Ovary (tissue), 9 donors: ENCODE results near the gene MEGF6. TPM values are rescaled to one million over a fixed set of nuclear protein-coding genes. Genes with fewer than 3 reads are reported as not detected.

Experiments
- DNase-seq, 5 donors: peaks; one replicate each; pipeline ENCODE4 v3.0.0-alpha.2; 2019 to 2020
- H3K27ac ChIP-seq, 2 donors: fragments of 200-600 bp; one replicate each; pipeline versions ENCODE4 v1.5.1 to v1.8.0; 2019 to 2022
- H3K27me3 ChIP-seq: fragments of 200-600 bp; one replicate; pipeline ENCODE4 v1.8.0; 2022
- H3K36me3 ChIP-seq: fragments of 200-600 bp; sonication (generic); one replicate; pipeline ENCODE4 v1.5.1; 2019
- H3K4me1 ChIP-seq: one replicate; pipeline ENCODE4 v1.8.1; 2013; ENCODE audit warnings: mild to moderate bottlenecking, moderate library complexity; ENCODE audit not compliant: insufficient read depth
- H3K4me3 ChIP-seq: fragments of 200-600 bp; sonication (generic); one replicate; pipeline ENCODE4 v1.5.1; 2017
- H3K9me3 ChIP-seq, 2 donors: fragments of 200-600 bp in 1 of 2; sonication (generic) in 1 of 2; one replicate each; pipeline versions ENCODE4 v1.5.1 to v1.8.1; 2013 to 2019; ENCODE audit warnings: mild to moderate bottlenecking in 1 of 2, moderate library complexity in 1 of 2
- EP300 ChIP-seq: sonication (generic); formaldehyde crosslinking; IDR thresholded peaks from one replicate; pipeline ENCODE4 v1.6.1; 2017; ENCODE audit warnings: antibody characterized with exemption
- POLR2A ChIP-seq: fragments of 450-650 bp; IDR thresholded peaks from one replicate; pipeline ENCODE4 v1.6.1; 2017; ENCODE audit warnings: antibody characterized with exemption, mild to moderate bottlenecking, moderate library complexity
- WGBS, 3 donors: extraction: QIAGEN DNeasy Blood & Tissue Kit in 1 of 3; methylation state at CpG; one replicate each; pipeline versions ENCODE4 v1.1.5 to v1.1.7; 2013 to 2017; 5-methylcytosine and 5-hydroxymethylcytosine counted together
- intact Hi-C, 4 donors: fragments of 100-400 bp; cut with DNase I; formaldehyde crosslinking; loops; one replicate each; pipeline versions ENCODE4 v1.11.0 to v1.15.1; 2022 to 2023
- polyA plus RNA-seq, 2 donors: library from polyadenylated mRNA; stranded (reverse); fragments of 200-250 nt in 1 of 2; fragments of 350-450 nt in 1 of 2; fragmentation: Illumina TruSeq in 1 of 2; extraction: RNeasy Lipid Tissue Mini Kit (QIAGEN cat#74804) in 1 of 2; gene quantifications; one replicate each; pipeline ENCODE4 v1.2.3, GENCODE V29; 2013 to 2014
- total RNA-seq, 7 donors: library from RNA; depleted of rRNA in 2 of 7; stranded (reverse); fragments of >200 nt in 2 of 7; fragmentation: NEBNext Ultra II Directional in 3 of 7; extraction: Animal tissue kit (Norgen Biotek cat#: 25700) in 3 of 7; gene quantifications; one replicate each; pipeline versions ENCODE4 v1.1.0 to v1.2.4, GENCODE V29; 2016 to 2023
- TF ChIP-seq, protein P1 (sequence below), 3 donors: fragments of 450-650 bp in 2 of 3; fragments of 200-600 bp in 1 of 3; IDR thresholded peaks; one replicate each; pipeline versions ENCODE4 v1.5.1 to v1.8.0; 2016 to 2022; ENCODE audit warnings: antibody characterized with exemption in 3 of 3, mild to moderate bottlenecking in 1 of 3
- donor health status: DM: no; HTN: no; CAD: no; lungs with moderate emphysema.
- donor health status: DM: no; HTN: no; CAD: no.
- donor health status: Bipolar disorder and iron deficiency.
- donor health status: DM: yes; HTN: yes; CAD: no.
- donor health status: DM: no; HTN: no; CAD: no.
- donor health status: DM: yes; HTN: yes; CAD: no.

Gene MEGF6
- total and polyA plus RNA-seq, 9 donors, result 0.10 to 117 (median 12.5) TPM

DNA sequence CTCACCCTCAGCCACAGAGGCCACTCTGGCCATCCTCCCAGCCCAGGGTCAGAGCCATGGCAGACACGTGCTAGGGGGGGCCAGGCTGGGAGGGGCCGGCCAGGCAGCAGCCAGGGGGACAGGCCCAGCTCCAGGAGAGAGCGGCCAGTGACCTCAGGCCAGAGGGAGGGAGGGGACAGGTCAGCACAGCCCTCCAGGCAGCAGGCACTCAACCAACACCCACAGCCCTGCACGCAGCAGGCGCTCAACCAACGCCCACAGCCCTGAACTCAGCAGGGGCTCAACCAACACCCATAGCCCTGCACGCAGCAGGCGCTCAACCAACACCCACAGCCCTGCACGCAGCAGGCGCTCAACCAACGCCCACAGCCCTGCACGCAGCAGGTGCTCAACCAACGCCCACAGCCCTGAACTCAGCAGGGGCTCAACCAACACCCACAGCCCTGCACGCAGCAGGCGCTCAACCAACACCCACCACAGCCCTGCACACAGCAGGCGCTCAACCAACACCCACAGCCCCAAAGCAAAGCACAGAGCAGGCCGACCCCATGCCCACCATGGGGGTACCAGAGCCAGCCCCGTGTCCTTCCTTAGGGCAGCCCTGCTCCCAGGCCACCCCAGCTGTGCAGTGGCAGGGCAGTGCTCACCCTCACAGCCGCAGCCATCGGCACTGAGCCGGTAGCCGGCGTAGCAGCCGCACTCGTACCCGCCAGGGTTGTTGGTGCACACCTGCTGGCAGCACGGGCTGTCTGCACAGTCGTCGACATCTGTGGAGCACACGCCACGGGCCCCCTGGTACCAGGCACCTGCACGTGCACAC, 101.0 kb downstream of the MEGF6 start:
- TF ChIP-seq EP300 (no peak), POLR2A (no peak)
- TF ChIP-seq, protein P1, sequence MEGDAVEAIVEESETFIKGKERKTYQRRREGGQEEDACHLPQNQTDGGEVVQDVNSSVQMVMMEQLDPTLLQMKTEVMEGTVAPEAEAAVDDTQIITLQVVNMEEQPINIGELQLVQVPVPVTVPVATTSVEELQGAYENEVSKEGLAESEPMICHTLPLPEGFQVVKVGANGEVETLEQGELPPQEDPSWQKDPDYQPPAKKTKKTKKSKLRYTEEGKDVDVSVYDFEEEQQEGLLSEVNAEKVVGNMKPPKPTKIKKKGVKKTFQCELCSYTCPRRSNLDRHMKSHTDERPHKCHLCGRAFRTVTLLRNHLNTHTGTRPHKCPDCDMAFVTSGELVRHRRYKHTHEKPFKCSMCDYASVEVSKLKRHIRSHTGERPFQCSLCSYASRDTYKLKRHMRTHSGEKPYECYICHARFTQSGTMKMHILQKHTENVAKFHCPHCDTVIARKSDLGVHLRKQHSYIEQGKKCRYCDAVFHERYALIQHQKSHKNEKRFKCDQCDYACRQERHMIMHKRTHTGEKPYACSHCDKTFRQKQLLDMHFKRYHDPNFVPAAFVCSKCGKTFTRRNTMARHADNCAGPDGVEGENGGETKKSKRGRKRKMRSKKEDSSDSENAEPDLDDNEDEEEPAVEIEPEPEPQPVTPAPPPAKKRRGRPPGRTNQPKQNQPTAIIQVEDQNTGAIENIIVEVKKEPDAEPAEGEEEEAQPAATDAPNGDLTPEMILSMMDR (IDR thresholded peaks at IDR 0.05), result no peak
- Histone ChIP-seq H3K4me1 (no peaks in the 10 kb centered on the region), H3K27me3 (no peaks in the 10 kb centered on the region), H3K27ac (no peak overlapping the region), H3K36me3 (no peaks in the 10 kb centered on the region), H3K4me3 (no peak overlapping the region), H3K9me3 (no peaks in the 10 kb centered on the region)
- DNase-seq, result no peak
- 88 to 91% (median 89%) methylated on average over 30 to 32 of the region's 32 CpGs for WGBS, 3 donors
- intact Hi-C loops, result no loop called here

DNA sequence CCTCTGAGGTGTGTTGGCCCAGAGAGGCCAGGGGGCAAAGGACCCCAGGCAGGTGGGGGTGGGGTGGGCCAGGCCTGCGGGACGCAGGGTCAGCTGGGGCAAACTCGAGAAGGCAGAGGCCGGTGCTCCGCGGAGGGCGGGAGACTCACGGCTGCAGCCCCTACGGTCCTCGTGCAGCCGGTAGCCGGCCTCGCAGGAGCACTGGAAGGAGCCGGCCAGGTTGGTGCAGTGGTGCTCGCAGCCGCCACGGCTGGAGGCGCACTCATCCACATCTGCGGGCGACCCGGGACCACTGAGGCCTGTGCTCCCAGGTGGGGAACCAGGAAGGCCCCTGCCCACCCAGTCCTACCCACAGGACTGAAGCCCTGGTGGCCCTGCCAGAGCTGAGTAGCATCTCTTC, 101.6 kb downstream of the MEGF6 start:
- TF ChIP-seq EP300, result no peak
- TF ChIP-seq, protein P1 (IDR thresholded peaks at IDR 0.05), result no peak
- no peak for TF ChIP-seq POLR2A
- Histone ChIP-seq H3K27me3 (no peaks in the 10 kb centered on the region), H3K4me3 (no peak overlapping the region), H3K9me3 (no peaks in the 10 kb centered on the region), H3K4me1 (no peaks in the 10 kb centered on the region), H3K27ac (no peak overlapping the region), H3K36me3 (no peaks in the 10 kb centered on the region)
- intact Hi-C loops, result no loop called here
- DNase-seq, result no peak
- WGBS, 3 donors, result 88 to 94% (median 89%) methylated on average over 21 of the region's 21 CpGs

DNA sequence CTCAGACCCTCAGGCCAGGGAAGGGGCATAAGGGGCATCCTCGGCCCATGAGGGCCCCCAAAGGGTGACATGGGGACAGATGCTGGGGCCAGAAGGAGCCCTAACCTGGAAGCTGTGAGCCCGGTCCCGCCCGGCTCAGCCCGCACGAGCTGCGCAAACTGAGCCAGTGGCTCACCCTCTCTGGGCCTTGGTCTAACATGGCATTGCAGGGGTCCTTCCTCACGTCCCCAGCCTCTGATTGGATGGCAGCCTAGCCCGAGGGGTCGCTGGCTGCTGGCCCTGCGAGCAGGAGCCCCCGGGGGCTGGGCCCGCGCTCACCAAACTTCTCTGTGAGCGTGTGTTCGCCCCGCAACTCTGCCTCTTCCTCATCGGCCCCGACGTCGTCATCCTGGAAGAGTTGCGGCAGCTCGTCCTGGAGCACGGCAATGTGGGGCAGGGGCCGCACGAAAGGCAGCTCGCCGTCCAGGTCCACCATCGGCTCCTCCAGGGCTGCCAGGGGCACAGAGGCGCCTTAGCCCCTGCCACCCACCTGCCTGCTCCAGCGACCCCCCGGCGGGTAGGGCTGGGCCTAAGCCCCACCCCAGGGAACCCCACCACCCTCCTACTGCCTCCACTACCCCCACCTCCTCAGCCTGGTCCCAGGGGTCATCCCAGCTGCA, 102.4 kb downstream of the MEGF6 start:
- intact Hi-C loops, result no loop called here
- no peaks in the 10 kb centered on the region for H3K36me3 ChIP-seq
- no peaks in the 10 kb centered on the region for H3K4me1 ChIP-seq
- H3K9me3 ChIP-seq, result no peaks in the 10 kb centered on the region
- no peak overlapping the region for H3K4me3 ChIP-seq
- no peak for DNase-seq
- no peak overlapping the region for H3K27ac ChIP-seq
- 91 to 99% (median 92%) methylated on average over 27 to 33 of the region's 33 CpGs for WGBS, 3 donors
- H3K27me3 ChIP-seq, result no peaks in the 10 kb centered on the region
- TF ChIP-seq EP300 (no peak), POLR2A (no peak)
- TF ChIP-seq, protein P1 (IDR thresholded peaks at IDR 0.05), result no peak

DNA sequence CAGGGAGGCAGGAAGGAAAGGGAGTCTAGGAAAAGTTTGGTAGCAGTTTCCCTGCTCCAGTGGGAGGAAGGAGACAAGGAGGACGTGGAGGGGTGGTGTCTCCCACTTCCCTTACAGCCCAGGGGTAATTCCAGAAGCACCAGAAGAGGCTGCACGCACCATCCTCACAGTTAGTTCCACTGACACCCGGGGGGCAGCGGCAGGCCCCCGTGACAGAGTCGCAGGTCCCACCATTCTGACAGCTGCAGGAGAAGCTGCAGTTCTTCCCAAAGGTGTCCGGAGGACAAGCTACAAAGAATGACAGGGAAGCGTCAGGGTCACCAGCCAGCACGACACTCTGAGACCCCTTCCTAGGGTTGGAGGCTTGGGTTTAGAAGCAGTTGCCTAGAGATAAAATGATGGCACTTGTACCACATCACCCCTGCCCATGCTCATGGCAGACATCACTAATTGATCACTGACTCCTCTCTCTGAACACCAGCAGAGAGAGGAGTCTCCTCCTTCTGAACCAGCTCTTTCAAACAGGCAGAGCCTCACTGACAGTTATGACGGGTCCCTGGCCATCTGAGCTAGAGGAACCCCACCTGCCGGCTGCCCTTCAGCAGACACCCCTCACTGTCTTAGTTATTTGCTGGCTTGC, 103.6 kb downstream of the MEGF6 start:
- no peaks in the 10 kb centered on the region for H3K4me1 ChIP-seq
- no peak overlapping the region for H3K4me3 ChIP-seq
- intact Hi-C loops, result no loop called here
- no peaks in the 10 kb centered on the region for H3K36me3 ChIP-seq
- H3K9me3 ChIP-seq, result no peaks in the 10 kb centered on the region
- TF ChIP-seq, protein P1 (IDR thresholded peaks at IDR 0.05), result no peak
- TF ChIP-seq EP300, result no peak
- TF ChIP-seq POLR2A, result no peak
- WGBS, 3 donors, result 81 to 93% (median 89%) methylated on average over 11 of the region's 11 CpGs
- no peak for DNase-seq
- no peak overlapping the region for H3K27ac ChIP-seq
- no peaks in the 10 kb centered on the region for H3K27me3 ChIP-seq
